GM12873 (cell line): ENCODE data around the gene VIPR2.

ENCODE experiments used
- TF ChIP-seq, protein P1 (sequence below): IDR thresholded peaks from 2 replicates; pipeline ENCODE4 v1.5.1; 2012; ENCODE audit warnings: low read depth, mild to moderate bottlenecking, moderate library complexity, low read length, control low read depth; ENCODE audit not compliant: insufficient read depth; ENCODE audit errors: missing control alignments

VIPR2 gene

DNA sequence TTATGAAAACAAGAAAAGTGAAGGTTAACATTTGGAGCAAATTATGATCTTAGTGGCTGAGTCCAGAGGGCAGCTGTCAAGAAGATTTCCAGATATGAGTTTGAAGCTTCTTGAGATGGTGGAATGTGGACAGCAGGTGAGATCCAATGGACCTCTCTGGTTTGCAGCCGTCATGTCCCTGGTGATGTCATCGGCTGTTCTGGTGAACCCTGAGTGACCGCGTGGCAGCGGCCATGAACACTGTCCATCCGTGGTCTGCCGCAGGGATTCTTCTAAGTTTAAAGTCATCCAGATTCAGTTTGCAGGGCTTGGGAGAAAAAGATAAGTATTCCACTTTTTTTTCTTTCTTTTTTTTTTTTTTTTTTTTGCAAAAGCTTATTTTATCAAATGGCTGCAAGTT, 15.8 kb upstream of the VIPR2 start:
- TF ChIP-seq, protein P1, sequence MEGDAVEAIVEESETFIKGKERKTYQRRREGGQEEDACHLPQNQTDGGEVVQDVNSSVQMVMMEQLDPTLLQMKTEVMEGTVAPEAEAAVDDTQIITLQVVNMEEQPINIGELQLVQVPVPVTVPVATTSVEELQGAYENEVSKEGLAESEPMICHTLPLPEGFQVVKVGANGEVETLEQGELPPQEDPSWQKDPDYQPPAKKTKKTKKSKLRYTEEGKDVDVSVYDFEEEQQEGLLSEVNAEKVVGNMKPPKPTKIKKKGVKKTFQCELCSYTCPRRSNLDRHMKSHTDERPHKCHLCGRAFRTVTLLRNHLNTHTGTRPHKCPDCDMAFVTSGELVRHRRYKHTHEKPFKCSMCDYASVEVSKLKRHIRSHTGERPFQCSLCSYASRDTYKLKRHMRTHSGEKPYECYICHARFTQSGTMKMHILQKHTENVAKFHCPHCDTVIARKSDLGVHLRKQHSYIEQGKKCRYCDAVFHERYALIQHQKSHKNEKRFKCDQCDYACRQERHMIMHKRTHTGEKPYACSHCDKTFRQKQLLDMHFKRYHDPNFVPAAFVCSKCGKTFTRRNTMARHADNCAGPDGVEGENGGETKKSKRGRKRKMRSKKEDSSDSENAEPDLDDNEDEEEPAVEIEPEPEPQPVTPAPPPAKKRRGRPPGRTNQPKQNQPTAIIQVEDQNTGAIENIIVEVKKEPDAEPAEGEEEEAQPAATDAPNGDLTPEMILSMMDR, result no peak

DNA sequence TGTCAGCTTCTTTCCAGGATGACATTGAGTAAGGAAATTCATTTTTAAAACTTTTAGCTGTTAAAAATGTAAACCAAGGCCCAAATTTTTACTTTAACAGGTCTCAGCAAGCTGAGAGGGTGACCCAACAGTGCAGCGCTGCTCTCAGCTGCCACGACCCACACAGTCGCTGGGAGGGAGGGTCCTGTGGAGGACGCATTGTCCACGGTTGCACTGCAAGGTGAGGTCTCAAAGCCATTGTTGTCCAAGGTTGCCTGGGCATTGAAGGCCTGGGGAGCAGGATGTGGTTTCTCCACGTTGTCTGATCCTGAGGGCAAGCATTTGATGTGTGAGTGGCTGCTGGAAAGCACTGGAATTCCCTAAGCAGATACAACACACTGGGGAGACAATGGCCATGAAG, 15.1 kb upstream of the VIPR2 start:
- TF ChIP-seq, protein P1, result no peak

DNA sequence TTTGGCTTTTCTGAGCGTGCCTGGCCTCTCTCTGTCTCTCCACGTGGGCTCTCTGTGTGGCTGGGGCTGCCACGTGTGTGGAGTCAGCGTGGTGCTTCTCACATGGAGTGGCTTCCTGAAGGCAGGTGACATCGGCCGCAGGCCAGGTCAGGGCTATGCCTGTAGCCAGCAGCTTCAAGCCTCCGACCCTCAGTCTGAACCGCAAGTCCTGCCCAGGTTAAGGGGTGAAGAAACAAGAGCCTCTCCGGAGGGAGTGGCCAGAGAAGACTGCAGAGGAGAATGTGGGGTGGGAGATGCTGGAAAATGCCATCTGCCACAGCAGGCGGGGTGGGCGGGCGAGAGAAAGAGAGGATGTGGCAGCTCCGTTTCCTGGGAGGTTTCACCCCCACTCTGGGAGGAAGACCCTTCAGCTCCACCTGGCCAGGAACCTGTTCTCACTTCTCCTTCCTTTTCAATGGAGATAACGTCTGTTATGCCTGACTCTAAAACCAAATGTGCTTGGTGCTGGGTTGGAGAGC, 14.3 kb upstream of the VIPR2 start:
- TF ChIP-seq, protein P1, result no peak

DNA sequence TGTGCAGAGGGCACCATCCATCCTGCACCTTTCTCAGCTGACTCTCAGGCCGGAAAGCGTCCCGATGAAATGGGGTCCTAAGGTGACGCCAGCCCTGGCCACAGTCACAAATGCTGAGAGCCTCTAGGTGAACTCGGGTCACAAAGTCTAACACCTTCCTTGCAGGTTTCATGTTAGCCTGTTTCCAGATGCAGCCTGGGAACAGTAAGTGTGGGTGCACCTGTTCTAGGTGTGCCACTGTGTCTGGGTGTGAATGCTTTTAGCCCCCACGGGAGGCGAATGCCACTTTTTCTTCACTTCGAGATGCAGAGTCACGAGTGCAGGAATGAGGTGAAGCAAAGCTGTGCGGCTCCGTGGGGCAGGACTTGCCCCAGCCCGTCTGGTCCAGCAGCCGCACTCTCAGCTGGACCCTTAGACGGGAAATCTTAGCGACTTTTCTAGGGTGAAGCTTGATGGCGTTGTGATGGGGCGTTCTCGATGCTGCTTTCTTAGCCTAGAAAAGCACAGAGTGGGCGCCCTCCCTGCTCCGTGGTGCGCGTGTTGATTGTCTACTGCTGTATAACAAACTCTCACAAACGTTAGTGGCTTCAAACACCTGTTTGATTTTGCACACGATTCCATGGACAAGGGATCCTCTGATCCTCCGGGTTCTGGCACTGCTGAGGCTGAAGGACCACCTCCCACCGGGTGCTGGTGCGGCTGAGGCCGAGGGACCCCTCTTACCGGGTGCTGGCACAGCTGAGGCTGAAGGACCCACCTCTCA, 13.6 kb upstream of the VIPR2 start:
- TF ChIP-seq, protein P1, result no peak

DNA sequence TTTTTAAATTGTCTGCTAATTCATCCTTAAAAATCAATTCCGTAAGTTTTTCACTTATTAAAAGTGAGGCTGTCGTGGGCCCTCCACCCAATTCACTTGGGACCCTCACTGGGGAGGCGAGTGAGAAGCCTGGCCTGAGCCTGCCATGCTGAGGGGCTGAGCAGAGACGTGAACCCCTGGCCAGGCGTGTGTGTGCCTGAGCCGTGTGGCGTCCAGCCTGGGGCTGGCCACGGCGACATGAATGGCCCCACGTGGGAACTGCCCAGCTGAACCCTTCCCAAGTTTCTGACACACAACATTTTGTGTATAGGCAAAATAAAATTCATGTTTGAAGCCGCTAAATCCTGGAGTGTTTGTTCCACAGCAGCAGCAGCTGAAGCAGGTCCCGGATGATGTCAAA, 13.0 kb upstream of the VIPR2 start:
- TF ChIP-seq, protein P1, result no peak

DNA sequence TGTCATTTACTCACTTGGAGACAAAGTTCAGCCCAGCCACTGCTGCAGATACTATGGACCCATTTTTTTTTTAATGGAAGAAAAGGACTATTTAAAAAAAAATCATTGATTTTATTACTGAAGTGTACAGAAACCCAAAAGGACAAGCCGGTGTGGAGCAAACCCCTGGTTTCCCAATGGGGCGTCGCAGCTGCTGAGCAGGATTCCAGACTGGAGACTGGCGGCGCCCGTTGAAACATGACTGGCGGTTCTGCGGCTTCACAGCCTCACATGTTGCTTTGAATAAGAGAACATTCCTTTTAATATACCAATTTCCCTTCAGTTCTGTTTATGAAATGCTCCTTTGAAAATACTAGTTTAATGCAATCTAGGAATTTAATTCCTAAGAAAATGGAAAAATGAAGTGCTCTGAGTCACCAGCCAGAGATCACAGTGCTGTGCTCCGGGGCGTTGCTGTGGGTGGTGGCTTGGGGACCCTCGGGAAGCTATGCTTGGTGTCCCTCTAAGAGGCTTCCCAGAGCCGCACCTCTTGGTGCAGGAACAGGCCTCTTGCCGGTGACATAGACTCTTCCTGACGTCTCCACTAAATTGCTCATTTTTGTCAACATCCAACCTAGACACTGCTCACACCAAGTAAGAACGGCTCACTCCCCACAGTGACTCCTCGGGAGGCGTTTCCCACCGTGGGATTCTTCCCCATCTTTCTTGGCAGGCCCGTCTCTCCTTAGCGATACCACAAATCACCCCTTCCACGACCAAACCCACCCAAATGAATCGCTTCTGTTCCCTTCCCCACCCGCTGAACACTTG, 12.0 kb upstream of the VIPR2 start:
- TF ChIP-seq, protein P1, result no peak

DNA sequence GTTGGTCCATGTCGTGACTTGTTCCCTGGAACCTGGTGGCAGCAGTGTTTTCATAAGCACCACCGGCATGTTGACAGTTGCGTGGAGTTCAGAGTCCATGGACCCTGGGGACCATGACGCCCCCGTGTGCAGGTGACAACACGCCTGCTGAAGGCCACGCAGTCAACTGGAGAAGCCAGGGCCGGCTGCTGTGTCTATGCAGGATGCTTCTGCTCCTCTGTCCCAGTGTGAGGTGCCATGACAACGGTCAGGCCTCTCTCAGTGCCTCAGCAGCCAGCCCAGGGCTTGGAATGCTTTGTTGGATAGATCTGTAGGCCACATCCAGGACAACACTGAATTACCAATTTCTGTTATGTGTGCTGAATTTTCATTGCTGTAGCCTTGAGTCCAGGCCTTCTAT, 10.7 kb upstream of the VIPR2 start:
- TF ChIP-seq, protein P1, result no peak
